Mesenchymal stem cell (in vitro differentiated cells and primary cell): ENCODE data around the gene YJEFN3.

Source experiments
- DNase-seq: peaks from one replicate; pipeline ENCODE4 v3.0.0-alpha.2; 2013
- H2AFZ ChIP-seq: one replicate; pipeline ENCODE4 v1.6.1; 2013; ENCODE audit warnings: low read depth, mild to moderate bottlenecking, control low read depth, inconsistent platforms, low read length, moderate library complexity
- H2AK5ac ChIP-seq: 2 replicates; pipeline ENCODE4 v1.6.1; 2013; ENCODE audit warnings: low read length, moderate library complexity, mild to moderate bottlenecking, inconsistent platforms; ENCODE audit not compliant: severe bottlenecking
- H2BK120ac ChIP-seq: one replicate; pipeline ENCODE4 v1.6.1; 2013; ENCODE audit warnings: low read depth, mild to moderate bottlenecking, inconsistent platforms, low read length, moderate library complexity
- H2BK12ac ChIP-seq, 2 experiments: one replicate each; pipeline ENCODE4 v1.6.1; 2013; ENCODE audit warnings: inconsistent platforms in 2 of 2, low read length in 2 of 2, mild to moderate bottlenecking in 2 of 2, moderate library complexity in 2 of 2, control low read depth in 1 of 2
- H2BK15ac ChIP-seq: one replicate; pipeline ENCODE4 v1.6.1; 2013; ENCODE audit warnings: mild to moderate bottlenecking, low read depth, inconsistent platforms; ENCODE audit not compliant: poor library complexity, severe bottlenecking
- H2BK5ac ChIP-seq: 2 replicates; pipeline ENCODE4 v1.6.1; 2013; ENCODE audit warnings: low read depth, mild to moderate bottlenecking, low read length, control low read depth, inconsistent platforms; ENCODE audit not compliant: poor library complexity, severe bottlenecking
- H3K14ac ChIP-seq, 2 experiments: one replicate each; pipeline ENCODE4 v1.6.1; 2013; ENCODE audit warnings: inconsistent platforms in 2 of 2, low read length in 2 of 2, control low read depth in 1 of 2, mild to moderate bottlenecking in 1 of 2, moderate library complexity in 1 of 2
- H3K18ac ChIP-seq, 2 experiments: one replicate each; pipeline ENCODE4 v1.6.1; 2013; ENCODE audit warnings: inconsistent platforms in 2 of 2, low read length in 2 of 2, control low read depth in 1 of 2, low read depth in 1 of 2, mild to moderate bottlenecking in 1 of 2
- H3K23ac ChIP-seq, 2 experiments: one replicate each; pipeline ENCODE4 v1.6.1; 2013; ENCODE audit warnings: inconsistent platforms in 2 of 2, low read length in 2 of 2, mild to moderate bottlenecking in 2 of 2, moderate library complexity in 2 of 2, control low read depth in 1 of 2
- H3K27ac ChIP-seq: 2 replicates; pipeline ENCODE4 v1.5.1; 2013; ENCODE audit warnings: mild to moderate bottlenecking, moderate library complexity, low read length, control low read depth, inconsistent platforms; ENCODE audit not compliant: poor library complexity, severe bottlenecking
- H3K27me3 ChIP-seq, 2 experiments: 2 replicates each; pipeline versions ENCODE4 v1.6.1 to v1.7.0; 2013; ENCODE audit warnings: low read length in 2 of 2, mild to moderate bottlenecking in 2 of 2, moderate library complexity in 2 of 2, control low read depth in 1 of 2, inconsistent platforms in 1 of 2; ENCODE audit not compliant: control insufficient read depth in 1 of 2, insufficient read depth in 1 of 2
- H3K36me3 ChIP-seq, 2 experiments: 2 replicates each; pipeline versions ENCODE4 v1.6.1 to v1.7.0; 2013; ENCODE audit warnings: low read length in 2 of 2, control low read depth in 1 of 2, inconsistent platforms in 1 of 2, low read depth in 1 of 2, mild to moderate bottlenecking in 1 of 2; ENCODE audit not compliant: insufficient read depth in 2 of 2, control insufficient read depth in 1 of 2
- H3K4ac ChIP-seq, 2 experiments: one replicate each; pipeline ENCODE4 v1.6.1; 2013; ENCODE audit warnings: inconsistent platforms in 2 of 2, low read length in 2 of 2, mild to moderate bottlenecking in 2 of 2, moderate library complexity in 2 of 2, control low read depth in 1 of 2, low read depth in 1 of 2
- H3K4me1 ChIP-seq: 2 replicates; pipeline ENCODE4 v1.6.1; 2013; ENCODE audit warnings: low read depth, low read length, control low read depth; ENCODE audit not compliant: control insufficient read depth, insufficient read depth
- H3K4me2 ChIP-seq: 2 replicates; pipeline ENCODE4 v1.6.1; 2013; ENCODE audit warnings: low read length, mild to moderate bottlenecking, inconsistent platforms; ENCODE audit not compliant: poor library complexity, severe bottlenecking
- H3K4me3 ChIP-seq, 2 experiments: 2 replicates each; pipeline versions ENCODE4 v1.5.1 to v1.7.0; 2013; ENCODE audit warnings: low read length in 2 of 2, mild to moderate bottlenecking in 2 of 2, control low read depth in 1 of 2, low read depth in 1 of 2; ENCODE audit not compliant: insufficient read depth in 1 of 2
- H3K79me1 ChIP-seq: replicated peaks from 2 replicates; pipeline ENCODE4 v1.6.1; 2013; ENCODE audit warnings: mild to moderate bottlenecking, control low read depth, low read length, inconsistent platforms; ENCODE audit not compliant: poor library complexity, severe bottlenecking
- H3K9ac ChIP-seq: 2 replicates; pipeline ENCODE4 v1.7.0; 2013; ENCODE audit warnings: mild to moderate bottlenecking, low read length, moderate library complexity
- H3K9me3 ChIP-seq: 2 replicates; pipeline ENCODE4 v1.7.0; 2013; ENCODE audit warnings: mild to moderate bottlenecking, low read length; ENCODE audit not compliant: control insufficient read depth
- H4K8ac ChIP-seq: one replicate; pipeline ENCODE4 v1.6.1; 2013; ENCODE audit warnings: inconsistent platforms, mild to moderate bottlenecking, low read length, moderate library complexity
- H4K91ac ChIP-seq: one replicate; pipeline ENCODE4 v1.6.1; 2013; ENCODE audit warnings: mild to moderate bottlenecking, low read length, inconsistent platforms
- WGBS: methylation state at CpG from one replicate; pipeline ENCODE4 v1.1.7; 2013; ENCODE audit warnings: mixed read lengths; 5-methylcytosine and 5-hydroxymethylcytosine counted together

The YJEFN3 gene

GRCh38 chr19:19546751-19547162 lies 18.0 kb downstream of the YJEFN3 start:
- no peak overlapping the region for H2BK15ac ChIP-seq
- H4K8ac ChIP-seq = no peak overlapping the region
- WGBS = 86% methylated on average over 19 of the region's 19 CpGs
- H3K9me3 ChIP-seq = no peaks in the 10 kb centered on the region
- H3K27ac ChIP-seq = no peak overlapping the region
- no peak overlapping the region for H3K14ac ChIP-seq
- no peak overlapping the region for H2AFZ ChIP-seq
- no peak overlapping the region for H3K23ac ChIP-seq
- no peak overlapping the region for H2BK5ac ChIP-seq
- no peak overlapping the region for H3K4me2 ChIP-seq
- H2BK120ac ChIP-seq = no peak overlapping the region
- no peak overlapping the region for H3K4ac ChIP-seq
- H4K91ac ChIP-seq = no peak overlapping the region
- no peak overlapping the region for H3K4me3 ChIP-seq
- H3K79me1 ChIP-seq = no peaks in the 10 kb centered on the region
- H3K9ac ChIP-seq = no peak overlapping the region
- peaks cover 0 to 76% of the 10 kb centered on the region in 2 experiments for H3K27me3 ChIP-seq
- peaks cover 15% of the 10 kb centered on the region for H3K4me1 ChIP-seq
- H2BK12ac ChIP-seq = no peak overlapping the region
- H2AK5ac ChIP-seq = no peak overlapping the region
- no peak overlapping the region for H3K18ac ChIP-seq
- DNase-seq = no peak
- peaks cover 0 to 8% of the 10 kb centered on the region in 2 experiments for H3K36me3 ChIP-seq

GRCh38 chr19:19547674-19548336 lies 19.1 kb downstream of the YJEFN3 start:
- no peak overlapping the region for H2BK12ac ChIP-seq
- H3K79me1 ChIP-seq = no peaks in the 10 kb centered on the region
- 77% methylated on average over 13 of the region's 15 CpGs for WGBS

GRCh38 chr19:19548915-19549759 lies 20.4 kb downstream of the YJEFN3 start:
- no peak overlapping the region for H2BK12ac ChIP-seq
- H3K18ac ChIP-seq = no peak overlapping the region
- no peak overlapping the region for H3K4me2 ChIP-seq
- H2BK15ac ChIP-seq = no peak overlapping the region
- H3K4me1 ChIP-seq = peaks cover 19% of the 10 kb centered on the region
- no peak overlapping the region for H3K9ac ChIP-seq
- no peaks in the 10 kb centered on the region for H3K9me3 ChIP-seq
- no peak overlapping the region for H4K91ac ChIP-seq
- no peak overlapping the region for H2BK120ac ChIP-seq
- peaks cover 0 to 8% of the 10 kb centered on the region in 2 experiments for H3K36me3 ChIP-seq
- H3K14ac ChIP-seq = no peak overlapping the region
- H3K27me3 ChIP-seq = peaks cover 0 to 53% of the 10 kb centered on the region in 2 experiments
- H4K8ac ChIP-seq = no peak overlapping the region
- no peaks in the 10 kb centered on the region for H3K79me1 ChIP-seq
- H3K4ac ChIP-seq = no peak overlapping the region
- DNase-seq = peak; percentile 27
- H3K27ac ChIP-seq = no peak overlapping the region
- H3K4me3 ChIP-seq = no peak overlapping the region
- no peak overlapping the region for H2AK5ac ChIP-seq
- H2AFZ ChIP-seq = no peak overlapping the region
- 77% methylated on average over 13 of the region's 13 CpGs for WGBS
- no peak overlapping the region for H3K23ac ChIP-seq
- no peak overlapping the region for H2BK5ac ChIP-seq

More at GRCh38 chr19:19547674-19548336, 19.1 kb downstream of the YJEFN3 start:
- Histone ChIP-seq H4K8ac (no peak overlapping the region), H3K9ac (no peak overlapping the region), H3K27ac (no peak overlapping the region), H4K91ac (no peak overlapping the region), H2AK5ac (no peak overlapping the region), H3K4ac (no peak overlapping the region), H2BK120ac (no peak overlapping the region), H3K4me2 (no peak overlapping the region), H2BK15ac (no peak overlapping the region), H3K9me3 (no peaks in the 10 kb centered on the region), H3K4me1 (peaks cover 19% of the 10 kb centered on the region), H3K4me3 (no peak overlapping the region), H3K23ac (no peak overlapping the region), H3K27me3 (peaks cover 0 to 65% of the 10 kb centered on the region in 2 experiments), H3K18ac (no peak overlapping the region), H3K14ac (no peak overlapping the region), H3K36me3 (peaks cover 0 to 8% of the 10 kb centered on the region in 2 experiments), H2AFZ (no peak overlapping the region), H2BK5ac (no peak overlapping the region)
- no peak for DNase-seq

GRCh38 chr19:19549804-19550464 lies 21.2 kb downstream of the YJEFN3 start:
- H2BK15ac ChIP-seq = no peak overlapping the region
- no peak overlapping the region for H2AK5ac ChIP-seq
- peaks cover 0 to 55% of the 10 kb centered on the region in 2 experiments for H3K27me3 ChIP-seq

More at GRCh38 chr19:19549804-19550464, 21.2 kb downstream of the YJEFN3 start:
- no peak overlapping the region for H2BK120ac ChIP-seq
- no peak overlapping the region for H3K4me3 ChIP-seq
- H3K9me3 ChIP-seq = no peaks in the 10 kb centered on the region
- peaks cover 19% of the 10 kb centered on the region for H3K4me1 ChIP-seq
- peaks cover 0 to under 1% of the 10 kb centered on the region in 2 experiments for H3K36me3 ChIP-seq
- H3K9ac ChIP-seq = no peak overlapping the region
- H3K23ac ChIP-seq = no peak overlapping the region
- H4K91ac ChIP-seq = no peak overlapping the region
- no peaks in the 10 kb centered on the region for H3K79me1 ChIP-seq
- H3K4ac ChIP-seq = no peak overlapping the region
- no peak overlapping the region for H2BK12ac ChIP-seq
- H3K4me2 ChIP-seq = no peak overlapping the region
- no peak overlapping the region for H3K27ac ChIP-seq
- peak overlapping the region in 1 of 2 experiments; percentile 24 for H3K14ac ChIP-seq
- no peak overlapping the region for H2AFZ ChIP-seq
- DNase-seq = no peak
- no peak overlapping the region for H4K8ac ChIP-seq
- 79% methylated on average over 23 of the region's 23 CpGs for WGBS
- no peak overlapping the region for H3K18ac ChIP-seq
- no peak overlapping the region for H2BK5ac ChIP-seq
